HEK293 (cell line): Measurements from ENCODE around the gene FEZF1.

ENCODE experiments used
- CTCF ChIA-PET: fragments of 350-600 bp; formaldehyde crosslinking; extraction: SDS; loops from one replicate; lab custom pipeline; 2021; ENCODE audit warnings: antibody characterized with exemption; lab: Yijun Ruan, JAX
- POLR2A ChIA-PET: fragments of 300-600 bp; formaldehyde crosslinking; extraction: SDS; loops from one replicate; lab custom pipeline; 2020; ENCODE audit warnings: antibody characterized with exemption, inconsistent platforms; lab: Yijun Ruan, JAX
- H3K27ac ChIP-seq: fragments of 200-500 bp; sonication (Bioruptor generic); 2 replicates; pipeline ENCODE4 v1.5.1; 2014; ENCODE audit warnings: low read depth, low read length, control low read depth, inconsistent platforms; ENCODE audit errors: extremely low read depth
- H3K36me3 ChIP-seq, 2 experiments: fragments of 200-500 bp in 1 of 2; sonication (Bioruptor generic) in 1 of 2; 1 replicate in 1 of 2; 2 replicates in 1 of 2; pipeline ENCODE4 v1.5.1; 2014 to 2017; ENCODE audit warnings: inconsistent platforms in 2 of 2, low read length in 2 of 2; ENCODE audit not compliant: control insufficient read depth in 2 of 2, insufficient read depth in 1 of 2
- H3K4me1 ChIP-seq: fragments of 200-500 bp; sonication (Bioruptor generic); 2 replicates; pipeline ENCODE4 v1.5.1; 2014; ENCODE audit warnings: mild to moderate bottlenecking, low read length, inconsistent platforms; ENCODE audit not compliant: control insufficient read depth, insufficient read depth
- H3K4me3 ChIP-seq: 2 replicates; pipeline ENCODE4 v1.5.1; 2011; ENCODE audit warnings: low read depth, mild to moderate bottlenecking, control low read depth, low read length, moderate library complexity
- H3K9me3 ChIP-seq: fragments of 200-500 bp; sonication (Bioruptor generic); 2 replicates; pipeline ENCODE4 v1.5.1; 2014; ENCODE audit warnings: low read depth, low read length, inconsistent platforms; ENCODE audit not compliant: control insufficient read depth, insufficient read depth
- KLF16 ChIP-seq: fragments of 450-650 bp; formaldehyde crosslinking; IDR thresholded peaks from 2 replicates; pipeline ENCODE4 v1.5.1; 2017; ENCODE audit warnings: missing biosample characterization, missing genetic modification characterization
- KLF9 ChIP-seq: fragments of 450-650 bp; formaldehyde crosslinking; IDR thresholded peaks from 2 replicates; pipeline ENCODE4 v1.5.1; 2016; ENCODE audit warnings: missing biosample characterization, missing genetic modification characterization, low read depth
- MYNN ChIP-seq: fragments of 450-650 bp; formaldehyde crosslinking; IDR thresholded peaks from 2 replicates; pipeline ENCODE4 v1.5.1; 2016; ENCODE audit warnings: missing biosample characterization, missing genetic modification characterization, borderline replicate concordance
- OVOL3 ChIP-seq: fragments of 450-650 bp; formaldehyde crosslinking; IDR thresholded peaks from 2 replicates; pipeline ENCODE4 v1.5.1; 2016; ENCODE audit warnings: missing biosample characterization, missing genetic modification characterization
- SCRT1 ChIP-seq: fragments of 450-650 bp; formaldehyde crosslinking; IDR thresholded peaks from 2 replicates; pipeline ENCODE4 v1.5.1; 2016; ENCODE audit warnings: missing biosample characterization, missing genetic modification characterization, borderline replicate concordance
- ZNF138 ChIP-seq: fragments of 450-650 bp; formaldehyde crosslinking; IDR thresholded peaks from 2 replicates; pipeline ENCODE4 v1.5.1; 2016; ENCODE audit warnings: missing biosample characterization, missing genetic modification characterization, borderline replicate concordance
- ZNF155 ChIP-seq: fragments of 450-650 bp; formaldehyde crosslinking; IDR thresholded peaks from 2 replicates; pipeline ENCODE4 v1.5.1; 2016; ENCODE audit warnings: missing biosample characterization, missing genetic modification characterization
- ZNF16 ChIP-seq: fragments of 450-650 bp; formaldehyde crosslinking; IDR thresholded peaks from 2 replicates; pipeline ENCODE4 v1.5.1; 2016; ENCODE audit warnings: low read depth, missing biosample characterization, missing genetic modification characterization
- ZNF169 ChIP-seq: fragments of 450-650 bp; formaldehyde crosslinking; IDR thresholded peaks from 2 replicates; pipeline ENCODE4 v1.5.1; 2016; ENCODE audit warnings: missing biosample characterization, missing genetic modification characterization
- ZNF18 ChIP-seq: fragments of 450-650 bp; formaldehyde crosslinking; IDR thresholded peaks from 2 replicates; pipeline ENCODE4 v1.5.1; 2016; ENCODE audit warnings: missing biosample characterization, missing genetic modification characterization
- ZNF23 ChIP-seq: fragments of 450-650 bp; formaldehyde crosslinking; IDR thresholded peaks from 2 replicates; pipeline ENCODE4 v1.5.1; 2016; ENCODE audit warnings: missing biosample characterization, missing genetic modification characterization, borderline replicate concordance
- ZNF280C ChIP-seq: fragments of 450-650 bp; formaldehyde crosslinking; IDR thresholded peaks from 2 replicates; pipeline ENCODE4 v1.5.1; 2016; ENCODE audit warnings: missing biosample characterization, missing genetic modification characterization
- ZNF48 ChIP-seq: fragments of 450-650 bp; formaldehyde crosslinking; IDR thresholded peaks from 2 replicates; pipeline ENCODE4 v1.5.1; 2016; ENCODE audit warnings: missing biosample characterization, missing genetic modification characterization
- ZNF548 ChIP-seq: fragments of 450-650 bp; formaldehyde crosslinking; IDR thresholded peaks from 2 replicates; pipeline ENCODE4 v1.5.1; 2016; ENCODE audit warnings: missing biosample characterization, missing genetic modification characterization
- ZNF660 ChIP-seq: fragments of 450-650 bp; IDR thresholded peaks from 2 replicates; pipeline ENCODE4 v1.5.1; 2018; ENCODE audit warnings: missing biosample characterization, mild to moderate bottlenecking, missing genetic modification characterization
- ZNF830 ChIP-seq: fragments of 450-650 bp; IDR thresholded peaks from 2 replicates; pipeline ENCODE4 v1.5.0; 2018; ENCODE audit warnings: missing biosample characterization, missing genetic modification characterization, low read depth, mild to moderate bottlenecking, moderate library complexity
- TF ChIP-seq, protein P1 (sequence below): fragments of 450-650 bp; formaldehyde crosslinking; IDR thresholded peaks from 2 replicates; pipeline ENCODE4 v1.5.1; 2016; ENCODE audit warnings: missing biosample characterization, missing genetic modification characterization
- TF ChIP-seq, protein P2 (sequence below): fragments of 450-650 bp; formaldehyde crosslinking; conservative IDR thresholded peaks from 2 replicates; pipeline ENCODE4 v1.5.1; 2016; ENCODE audit warnings: low read depth, missing biosample characterization, missing genetic modification characterization

Gene FEZF1

DNA sequence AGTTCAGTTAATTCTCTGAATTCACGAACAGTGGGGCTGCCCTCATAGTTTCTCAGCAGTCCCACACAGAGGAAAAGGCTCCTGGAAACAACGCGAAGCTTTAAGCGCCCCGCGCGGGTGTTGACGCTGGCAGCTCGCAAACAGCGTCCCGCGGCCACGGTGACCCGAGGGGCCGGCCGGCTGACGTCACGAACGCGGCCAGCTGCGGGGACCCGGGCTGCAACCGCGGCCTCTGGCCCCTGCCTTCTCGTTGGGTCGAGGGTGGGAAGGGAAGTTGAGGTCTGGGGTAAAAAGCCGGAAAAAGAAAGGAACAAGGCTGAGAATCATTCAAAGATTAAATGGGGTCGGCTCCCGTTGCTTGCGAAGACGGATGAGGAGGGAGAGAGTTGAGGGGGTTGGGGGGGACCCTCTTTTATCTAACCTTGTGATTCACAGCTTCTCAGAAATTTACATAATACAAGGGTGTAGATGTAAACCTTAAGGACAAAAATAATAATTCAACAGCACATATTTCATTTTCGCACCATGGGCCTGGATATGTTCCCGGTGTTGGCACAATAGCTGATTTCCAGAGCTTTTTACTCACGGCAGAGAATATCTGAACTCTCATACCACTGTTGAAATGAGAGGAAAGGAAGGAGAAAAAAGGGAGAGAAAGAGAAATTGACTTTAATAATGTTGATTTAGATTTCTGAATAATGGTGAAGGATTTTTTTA is 7.3 kb upstream of the FEZF1 start (continued):
- no peak for TF ChIP-seq MYNN (tag by site-specific recombination)
- no peak for TF ChIP-seq ZNF48 (tag by site-specific recombination)

GRCh38 chr7:122311050-122311700 is 6.6 kb upstream of the FEZF1 start:
- CTCF ChIA-PET = no interaction called here
- Histone ChIP-seq H3K9me3 (no peaks in the 10 kb centered on the region), H3K36me3 (no peaks in the 10 kb centered on the region), H3K4me1 (no peaks in the 10 kb centered on the region), H3K27ac (no peak overlapping the region), H3K4me3 (no peak overlapping the region)
- POLR2A ChIA-PET = no interaction called here
- no peak for TF ChIP-seq ZNF660 (tag by site-specific recombination)
- no peak for TF ChIP-seq ZNF16 (tag by site-specific recombination)
- TF ChIP-seq, protein P1, sequence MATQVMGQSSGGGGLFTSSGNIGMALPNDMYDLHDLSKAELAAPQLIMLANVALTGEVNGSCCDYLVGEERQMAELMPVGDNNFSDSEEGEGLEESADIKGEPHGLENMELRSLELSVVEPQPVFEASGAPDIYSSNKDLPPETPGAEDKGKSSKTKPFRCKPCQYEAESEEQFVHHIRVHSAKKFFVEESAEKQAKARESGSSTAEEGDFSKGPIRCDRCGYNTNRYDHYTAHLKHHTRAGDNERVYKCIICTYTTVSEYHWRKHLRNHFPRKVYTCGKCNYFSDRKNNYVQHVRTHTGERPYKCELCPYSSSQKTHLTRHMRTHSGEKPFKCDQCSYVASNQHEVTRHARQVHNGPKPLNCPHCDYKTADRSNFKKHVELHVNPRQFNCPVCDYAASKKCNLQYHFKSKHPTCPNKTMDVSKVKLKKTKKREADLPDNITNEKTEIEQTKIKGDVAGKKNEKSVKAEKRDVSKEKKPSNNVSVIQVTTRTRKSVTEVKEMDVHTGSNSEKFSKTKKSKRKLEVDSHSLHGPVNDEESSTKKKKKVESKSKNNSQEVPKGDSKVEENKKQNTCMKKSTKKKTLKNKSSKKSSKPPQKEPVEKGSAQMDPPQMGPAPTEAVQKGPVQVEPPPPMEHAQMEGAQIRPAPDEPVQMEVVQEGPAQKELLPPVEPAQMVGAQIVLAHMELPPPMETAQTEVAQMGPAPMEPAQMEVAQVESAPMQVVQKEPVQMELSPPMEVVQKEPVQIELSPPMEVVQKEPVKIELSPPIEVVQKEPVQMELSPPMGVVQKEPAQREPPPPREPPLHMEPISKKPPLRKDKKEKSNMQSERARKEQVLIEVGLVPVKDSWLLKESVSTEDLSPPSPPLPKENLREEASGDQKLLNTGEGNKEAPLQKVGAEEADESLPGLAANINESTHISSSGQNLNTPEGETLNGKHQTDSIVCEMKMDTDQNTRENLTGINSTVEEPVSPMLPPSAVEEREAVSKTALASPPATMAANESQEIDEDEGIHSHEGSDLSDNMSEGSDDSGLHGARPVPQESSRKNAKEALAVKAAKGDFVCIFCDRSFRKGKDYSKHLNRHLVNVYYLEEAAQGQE (tag by site-specific recombination) = no peak
- no peak for TF ChIP-seq ZNF18 (tag by site-specific recombination)
- no peak for TF ChIP-seq ZNF169 (tag by site-specific recombination)
- no peak for TF ChIP-seq KLF16 (tag by site-specific recombination)
- TF ChIP-seq ZNF830 (tag by site-specific recombination) = no peak
- TF ChIP-seq OVOL3 (tag by site-specific recombination) = no peak
- TF ChIP-seq ZNF155 = no peak
- TF ChIP-seq ZNF138 (tag by site-specific recombination) = no peak
- TF ChIP-seq ZNF23 (tag by site-specific recombination) = no peak
- no peak for TF ChIP-seq SCRT1 (tag by site-specific recombination)
- TF ChIP-seq KLF9 (tag by site-specific recombination) = no peak
- no peak for TF ChIP-seq ZNF548 (tag by site-specific recombination)
- TF ChIP-seq, protein P2, sequence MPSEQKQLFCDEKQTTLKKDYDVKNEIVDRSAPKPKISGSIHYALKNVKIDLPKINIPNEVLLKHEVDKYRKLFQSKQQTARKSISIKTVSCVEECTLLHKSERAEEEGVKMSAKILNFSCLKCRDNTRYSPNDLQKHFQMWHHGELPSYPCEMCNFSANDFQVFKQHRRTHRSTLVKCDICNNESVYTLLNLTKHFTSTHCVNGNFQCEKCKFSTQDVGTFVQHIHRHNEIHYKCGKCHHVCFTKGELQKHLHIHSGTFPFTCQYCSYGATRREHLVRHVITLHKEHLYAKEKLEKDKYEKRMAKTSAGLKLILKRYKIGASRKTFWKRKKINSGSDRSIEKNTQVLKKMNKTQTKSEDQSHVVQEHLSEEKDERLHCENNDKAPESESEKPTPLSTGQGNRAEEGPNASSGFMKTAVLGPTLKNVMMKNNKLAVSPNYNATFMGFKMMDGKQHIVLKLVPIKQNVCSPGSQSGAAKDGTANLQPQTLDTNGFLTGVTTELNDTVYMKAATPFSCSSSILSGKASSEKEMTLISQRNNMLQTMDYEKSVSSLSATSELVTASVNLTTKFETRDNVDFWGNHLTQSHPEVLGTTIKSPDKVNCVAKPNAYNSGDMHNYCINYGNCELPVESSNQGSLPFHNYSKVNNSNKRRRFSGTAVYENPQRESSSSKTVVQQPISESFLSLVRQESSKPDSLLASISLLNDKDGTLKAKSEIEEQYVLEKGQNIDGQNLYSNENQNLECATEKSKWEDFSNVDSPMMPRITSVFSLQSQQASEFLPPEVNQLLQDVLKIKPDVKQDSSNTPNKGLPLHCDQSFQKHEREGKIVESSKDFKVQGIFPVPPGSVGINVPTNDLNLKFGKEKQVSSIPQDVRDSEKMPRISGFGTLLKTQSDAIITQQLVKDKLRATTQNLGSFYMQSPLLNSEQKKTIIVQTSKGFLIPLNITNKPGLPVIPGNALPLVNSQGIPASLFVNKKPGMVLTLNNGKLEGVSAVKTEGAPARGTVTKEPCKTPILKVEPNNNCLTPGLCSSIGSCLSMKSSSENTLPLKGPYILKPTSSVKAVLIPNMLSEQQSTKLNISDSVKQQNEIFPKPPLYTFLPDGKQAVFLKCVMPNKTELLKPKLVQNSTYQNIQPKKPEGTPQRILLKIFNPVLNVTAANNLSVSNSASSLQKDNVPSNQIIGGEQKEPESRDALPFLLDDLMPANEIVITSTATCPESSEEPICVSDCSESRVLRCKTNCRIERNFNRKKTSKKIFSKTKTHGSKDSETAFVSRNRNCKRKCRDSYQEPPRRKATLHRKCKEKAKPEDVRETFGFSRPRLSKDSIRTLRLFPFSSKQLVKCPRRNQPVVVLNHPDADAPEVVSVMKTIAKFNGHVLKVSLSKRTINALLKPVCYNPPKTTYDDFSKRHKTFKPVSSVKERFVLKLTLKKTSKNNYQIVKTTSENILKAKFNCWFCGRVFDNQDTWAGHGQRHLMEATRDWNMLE = no peak
- TF ChIP-seq ZNF280C (tag by site-specific recombination) = no peak
